Astrocyte of the cerebellum (primary cell): Measurements from ENCODE around the gene KCNAB1.
"Not testable (repeated sequence)": the region's sequence is repeated elsewhere in the genome, so short reads cannot be mapped to it uniquely, and the experiment has no call there.

Source experiments
- DNase-seq: peaks from one replicate; pipeline ENCODE4 v3.0.0-alpha.2; 2011; ENCODE audit warnings: low read depth
- H3K4me3 ChIP-seq: 2 replicates; pipeline ENCODE4 v1.5.1; 2011; ENCODE audit warnings: mild to moderate bottlenecking, low read depth, low read length, moderate library complexity
- CTCF ChIP-seq: IDR thresholded peaks from 2 replicates; pipeline ENCODE4 v1.5.1; 2012; ENCODE audit warnings: low read length, low read depth, moderate library complexity, mild to moderate bottlenecking; ENCODE audit errors: missing control alignments
- in situ Hi-C: cut with HindIII; loops from 2 replicates; pipeline ENCODE4 v1.10.0; 2017; ENCODE audit warnings: low sequenced_read_pairs

Gene KCNAB1

GRCh38 chr3:156135921-156136638 lies 15.7 kb downstream of the KCNAB1 start:
- no peak for TF ChIP-seq CTCF
- H3K4me3 ChIP-seq = no peak overlapping the region
- in situ Hi-C loops = no loop called here
- no peak for DNase-seq

- H3K4me3 ChIP-seq, in situ Hi-C loops, DNase-seq: not testable (repeated sequence)
Measured at GRCh38 chr3:156137397-156137796, 17.0 kb downstream of the KCNAB1 start.

- no peak for DNase-seq
- no peak overlapping the region for H3K4me3 ChIP-seq
- in situ Hi-C loops = no loop called here
- no peak for TF ChIP-seq CTCF
Measured at GRCh38 chr3:156140001-156140595, 19.7 kb downstream of the KCNAB1 start.

- in situ Hi-C loops = no loop called here
- H3K4me3 ChIP-seq = no peak overlapping the region
- no peak for DNase-seq
- no peak for TF ChIP-seq CTCF
Measured at GRCh38 chr3:156142702-156143101, 22.3 kb downstream of the KCNAB1 start.

GRCh38 chr3:156143136-156143535 lies 22.8 kb downstream of the KCNAB1 start:
- TF ChIP-seq CTCF = no peak
- no peak for DNase-seq
- H3K4me3 ChIP-seq = no peak overlapping the region
- in situ Hi-C loops = no loop called here

GRCh38 chr3:156144060-156144459 lies 23.7 kb downstream of the KCNAB1 start:
- TF ChIP-seq CTCF = no peak
- no peak for DNase-seq
- no peak overlapping the region for H3K4me3 ChIP-seq
- in situ Hi-C loops = no loop called here

- no peak for DNase-seq
- no peak for TF ChIP-seq CTCF
- in situ Hi-C loops = no loop called here
- H3K4me3 ChIP-seq = no peak overlapping the region
Measured at GRCh38 chr3:156145866-156146265, 25.5 kb downstream of the KCNAB1 start.
